Suprapubic skin (tissue), 4 donors: Measurements from ENCODE around the gene NPW. TPM values are rescaled to one million over a fixed set of nuclear protein-coding genes. Genes with fewer than 3 reads are reported as not detected.
A peak's percentile ranks its signal among the peaks of the same experiment; 100 is the strongest.

Source experiments
- DNase-seq, 2 donors: peaks; one replicate each; pipeline ENCODE4 v3.0.0-alpha.2; 2019; ENCODE audit warnings: low spot score in 2 of 2
- H3K27ac ChIP-seq: fragments of 200-600 bp; sonication (generic); one replicate; pipeline ENCODE4 v1.5.1; 2019
- H3K27me3 ChIP-seq: fragments of 200-600 bp; sonication (generic); one replicate; pipeline ENCODE4 v1.5.1; 2019
- H3K36me3 ChIP-seq: fragments of 200-600 bp; sonication (generic); one replicate; pipeline ENCODE4 v1.5.1; 2019
- H3K4me1 ChIP-seq: fragments of 200-600 bp; sonication (generic); one replicate; pipeline ENCODE4 v1.5.1; 2019
- H3K4me3 ChIP-seq: fragments of 200-600 bp; sonication (generic); one replicate; pipeline ENCODE4 v1.5.1; 2019; ENCODE audit warnings: mild to moderate bottlenecking
- H3K9me3 ChIP-seq: fragments of 200-600 bp; sonication (generic); one replicate; pipeline ENCODE4 v1.5.1; 2019
- CTCF ChIP-seq, 2 donors: fragments of 200-600 bp in 1 of 2; fragments of 450-650 bp in 1 of 2; sonication (generic) in 1 of 2; IDR thresholded peaks; one replicate each; pipeline ENCODE4 v1.5.1; 2016 to 2019; ENCODE audit warnings: antibody characterized with exemption in 2 of 2, mild to moderate bottlenecking in 1 of 2, moderate library complexity in 1 of 2
- EP300 ChIP-seq: sonication (generic); formaldehyde crosslinking; IDR thresholded peaks from one replicate; pipeline ENCODE4 v1.6.1; 2017; ENCODE audit warnings: antibody characterized with exemption
- POLR2A ChIP-seq, 2 donors: fragments of 450-650 bp; IDR thresholded peaks; one replicate each; pipeline ENCODE4 v1.6.1; 2017; ENCODE audit warnings: antibody characterized with exemption in 2 of 2, mild to moderate bottlenecking in 2 of 2, moderate library complexity in 2 of 2
- POLR2AphosphoS5 ChIP-seq, 3 donors: sonication (generic); formaldehyde crosslinking; IDR thresholded peaks; one replicate each; pipeline ENCODE4 v1.6.1; 2017; ENCODE audit warnings: antibody characterized with exemption in 3 of 3
- WGBS: methylation state at CpG from one replicate; pipeline ENCODE4 v1.1.5; 2018; 5-methylcytosine and 5-hydroxymethylcytosine counted together
- total RNA-seq, 4 donors: library from RNA; depleted of rRNA; stranded (reverse); fragments of >200 nt; gene quantifications; one replicate each; pipeline ENCODE4 v1.1.0, GENCODE V29; 2016

Gene NPW
- total RNA-seq, 4 donors from 2014 or later, result 0.65 to 5.6 (median 3.0) TPM; not detected in 1

GRCh38 chr16:1981398-1981836 is 38.2 kb upstream of the NPW start, which contains the start of gene NOXO1:
NOXO1 (minus strand) TSS chr16:1981469; CDS start chr16:1981179, 290 bp downstream.
- no peak for DNase-seq
- TF ChIP-seq EP300 (no peak), POLR2AphosphoS5 (IDR thresholded peaks at IDR 0.05) (no peak), CTCF (IDR thresholded peaks at IDR 0.05) (no peak), POLR2A (IDR thresholded peaks at IDR 0.05) (no peak)
- 37% methylated on average over 6 of the region's 6 CpGs for WGBS
- H3K4me1 ChIP-seq, result peaks cover 66% of the 10 kb centered on the region
- no peak within 1 kb of the TSS for H3K27ac ChIP-seq
- H3K4me3 ChIP-seq, result no peak within 1 kb of the TSS
- H3K27me3 ChIP-seq, result peaks cover 30% of the 10 kb centered on the region
- no peaks in the 10 kb centered on the region for H3K9me3 ChIP-seq
- H3K36me3 ChIP-seq, result peaks cover 31% of the 10 kb centered on the region

GRCh38 chr16:1982013-1982433 is 37.6 kb upstream of the NPW start:
- TF ChIP-seq CTCF (IDR thresholded peaks at IDR 0.05) (no peak), EP300 (no peak), POLR2A (IDR thresholded peaks at IDR 0.05) (no peak), POLR2AphosphoS5 (IDR thresholded peaks at IDR 0.05) (no peak)
- H3K4me1 ChIP-seq, result peaks cover 66% of the 10 kb centered on the region

DNA sequence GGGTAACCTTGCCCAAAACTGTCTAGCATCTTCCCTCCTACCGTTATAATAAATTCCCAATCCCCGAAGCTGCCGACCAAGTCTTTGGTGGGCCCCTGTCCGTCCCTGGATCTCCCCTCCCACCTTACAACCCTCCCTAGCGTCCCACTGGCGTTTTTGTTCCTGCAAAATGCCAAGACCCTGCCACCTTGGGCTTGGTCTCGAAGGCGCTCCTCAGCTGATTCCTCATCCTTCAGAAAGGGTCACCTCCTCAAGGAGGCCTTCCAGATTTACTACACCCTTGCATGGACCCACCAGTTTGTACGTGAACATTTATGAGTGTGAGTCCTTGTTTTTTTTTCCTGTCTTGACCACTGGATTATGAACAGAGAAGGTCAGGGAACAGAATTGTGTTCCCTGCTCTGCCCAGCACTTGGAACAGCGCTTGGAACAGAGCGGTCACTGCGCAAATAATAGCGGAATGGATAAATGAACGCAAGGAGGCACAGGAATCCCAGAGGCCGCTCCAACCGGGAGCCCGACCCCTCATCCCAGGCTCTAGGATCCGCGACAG is 36.5 kb upstream of the NPW start:
- TF ChIP-seq POLR2A (IDR thresholded peaks at IDR 0.05) (no peak), EP300 (no peak), POLR2AphosphoS5 (IDR thresholded peaks at IDR 0.05) (no peak), CTCF (IDR thresholded peaks at IDR 0.05) (no peak)
- no peak for DNase-seq
- no peaks in the 10 kb centered on the region for H3K9me3 ChIP-seq
- peak overlapping the region; percentile 74 for H3K27ac ChIP-seq
- peak overlapping the region; percentile 74 for H3K4me3 ChIP-seq
- 30% methylated on average over 19 of the region's 19 CpGs for WGBS
- H3K27me3 ChIP-seq, result peaks cover 22% of the 10 kb centered on the region
- peaks cover 66% of the 10 kb centered on the region for H3K4me1 ChIP-seq
- H3K36me3 ChIP-seq, result peaks cover 17% of the 10 kb centered on the region

More at GRCh38 chr16:1982013-1982433, 37.6 kb upstream of the NPW start:
- Histone ChIP-seq H3K4me3 (no peak overlapping the region), H3K9me3 (no peaks in the 10 kb centered on the region), H3K36me3 (peaks cover 27% of the 10 kb centered on the region), H3K27me3 (peaks cover 29% of the 10 kb centered on the region), H3K27ac (no peak overlapping the region)
- DNase-seq, result no peak
- WGBS, result 38% methylated on average over 3 of the region's 5 CpGs

GRCh38 chr16:1983544-1984346 is 35.8 kb upstream of the NPW start, which contains the start of gene GFER:
GFER (plus strand) TSS chr16:1984193; CDS start chr16:1984219, 26 bp downstream.
- Histone ChIP-seq H3K27ac (peak within 1 kb of the TSS; percentile 74), H3K27me3 (peaks cover 19% of the 10 kb centered on the region), H3K4me3 (peak within 1 kb of the TSS; percentile 74), H3K4me1 (peaks cover 60% of the 10 kb centered on the region), H3K9me3 (no peaks in the 10 kb centered on the region), H3K36me3 (peaks cover 12% of the 10 kb centered on the region)
- DNase-seq, result peak; percentile 89 to 90
- WGBS, result 0% methylated on average over 3 of the region's 109 CpGs
- TF ChIP-seq CTCF (IDR thresholded peaks at IDR 0.05) (peak in 1 of 2 donors; percentile 7), POLR2A (IDR thresholded peaks at IDR 0.05) (no peak), EP300 (no peak), POLR2AphosphoS5 (IDR thresholded peaks at IDR 0.05) (peak in 2 of 3 donors; percentile 22 to 64)
